ENCODE measurements around the gene DHRS1. TPM values are rescaled to one million over a fixed set of nuclear protein-coding genes. Genes with fewer than 3 reads are reported as not detected.
A peak's percentile ranks its signal among the peaks of the same experiment; 100 is the strongest.

DHRS1 gene
- polyA plus RNA-seq, 3 donors = 31.4 to 61.9 (median 37.9) TPM

DNA sequence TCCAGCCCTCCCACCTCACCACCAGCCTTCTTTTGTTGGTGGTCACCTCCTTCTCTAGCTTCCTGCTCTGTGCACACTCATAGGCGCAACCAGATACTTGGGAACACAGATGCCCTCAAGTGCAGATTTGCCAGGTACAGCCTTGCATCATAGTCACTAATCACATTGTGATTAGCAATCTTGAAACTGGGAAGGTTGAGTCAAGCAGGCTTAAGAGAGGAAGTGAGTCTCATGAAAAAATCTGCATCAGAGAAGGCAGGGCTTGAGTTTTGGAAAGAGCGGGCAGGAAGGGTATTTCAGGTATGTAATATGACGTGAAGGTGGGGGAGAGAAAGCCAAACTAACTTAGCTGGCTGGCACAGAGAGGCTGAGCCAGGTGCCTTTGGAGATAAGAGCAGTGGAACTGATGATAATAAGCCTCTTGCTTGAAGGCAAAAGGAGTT is 25.5 kb downstream of the DHRS1 start:
- DNase-seq (ENCODE audit: extremely low read depth in 1 of 11, low read depth in 9 of 11, low spot score in 4 of 11) = no peak

DNA sequence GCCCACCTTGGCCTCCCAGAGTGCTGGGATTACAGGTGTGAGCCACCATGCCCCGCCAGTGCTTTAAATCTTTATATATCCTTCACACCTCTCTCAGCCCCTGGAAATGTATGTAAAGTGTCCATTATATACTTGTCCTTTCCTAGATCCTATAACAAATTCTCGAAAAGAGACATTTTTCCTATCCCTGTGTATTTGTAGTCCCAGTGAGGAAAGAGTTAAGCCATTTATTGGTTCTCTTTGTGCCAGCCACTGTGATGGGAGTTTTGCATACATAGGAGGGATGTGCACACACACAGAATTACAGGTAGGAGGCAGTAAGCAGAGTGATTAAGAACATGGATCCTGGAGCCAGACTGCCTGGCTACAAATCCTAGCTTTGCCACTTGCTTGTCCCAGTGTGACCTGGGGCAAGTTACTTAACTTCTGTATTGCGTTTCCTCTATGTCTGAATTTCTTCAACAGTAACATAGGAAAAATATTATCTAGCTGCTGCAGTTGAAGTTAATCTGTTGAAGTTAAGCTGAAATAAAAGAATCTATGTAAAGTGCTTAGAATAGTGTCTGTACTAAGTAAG is 26.1 kb downstream of the DHRS1 start:
- DNase-seq (ENCODE audit: extremely low read depth in 1 of 11, low read depth in 9 of 11, low spot score in 4 of 11) = no peak

DNA sequence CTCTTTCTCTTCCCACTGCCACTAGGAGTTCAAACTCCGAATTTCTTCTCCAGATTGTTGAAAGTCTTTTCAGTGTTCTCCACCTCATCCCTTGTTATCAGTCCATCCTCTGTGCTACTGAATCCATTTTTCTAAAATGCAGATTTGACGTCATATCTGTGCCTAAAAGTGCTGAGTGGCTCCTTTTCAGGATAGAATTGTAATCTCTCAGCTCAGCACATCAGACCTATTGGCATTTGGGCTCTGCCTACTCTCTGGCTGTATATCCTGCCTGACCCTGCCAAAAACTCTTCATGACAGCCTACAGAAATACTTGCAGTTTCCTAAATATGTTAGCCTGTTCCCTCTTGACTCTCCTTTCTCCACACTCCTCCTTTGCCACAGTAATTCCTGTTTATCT is 27.1 kb downstream of the DHRS1 start:
- no peak for DNase-seq (ENCODE audit: extremely low read depth in 1 of 11, low read depth in 9 of 11, low spot score in 4 of 11)

DNA sequence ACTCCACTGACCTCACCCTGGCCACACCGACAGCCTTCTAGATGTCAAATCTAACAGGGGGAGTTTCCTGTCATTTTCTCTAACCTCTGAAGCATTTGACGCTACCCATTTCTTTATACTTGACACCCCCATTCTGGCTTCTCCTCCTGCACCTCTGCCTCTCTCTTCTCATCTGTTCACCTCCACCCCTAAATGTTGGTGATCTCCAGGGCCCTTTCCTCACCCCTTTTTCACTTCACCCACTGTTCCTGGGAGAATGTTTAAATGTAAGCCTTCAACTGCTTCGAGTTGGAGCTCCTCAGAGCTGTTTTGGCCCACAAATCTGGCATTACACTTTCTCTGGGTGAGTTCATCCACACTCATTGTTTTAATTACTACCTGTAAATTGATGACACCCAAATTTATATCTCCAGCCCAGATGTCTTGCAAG is 27.7 kb downstream of the DHRS1 start:
- no peak for DNase-seq (ENCODE audit: extremely low read depth in 1 of 11, low read depth in 9 of 11, low spot score in 4 of 11)

DNA sequence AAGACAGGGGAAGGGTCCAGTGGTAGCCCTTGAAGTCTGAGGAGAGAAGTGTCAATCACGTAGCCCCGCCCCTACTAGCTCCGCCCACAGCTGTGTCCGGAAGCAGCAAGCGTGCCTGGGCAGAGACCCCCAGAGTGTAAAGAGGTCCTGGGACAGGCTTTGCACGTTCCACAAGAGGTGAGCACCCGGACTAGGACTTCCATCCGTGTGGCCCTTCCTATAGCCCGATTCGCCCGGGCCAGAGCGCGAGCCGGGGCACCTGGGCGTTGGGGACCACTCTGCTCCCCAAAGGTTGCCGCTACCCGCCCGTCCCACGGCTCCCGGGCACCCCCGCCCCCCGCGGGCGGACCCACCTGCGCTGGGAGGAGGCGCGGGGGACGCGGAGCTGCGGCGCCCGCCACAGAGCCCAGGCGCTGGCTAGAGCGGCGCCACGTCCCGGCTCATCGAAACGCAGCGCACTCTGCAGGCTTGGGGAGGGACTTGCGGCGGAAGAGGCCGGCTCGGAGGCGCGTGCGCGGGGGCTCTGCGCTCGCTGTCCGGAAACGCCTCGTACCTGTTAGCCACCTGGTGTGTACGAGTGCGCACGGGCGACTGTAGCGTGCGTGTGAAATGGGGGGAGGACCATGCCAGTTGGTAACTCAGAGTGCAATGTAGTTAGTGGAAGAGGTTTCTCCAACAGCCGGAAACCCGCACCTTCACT is 28.3 kb downstream of the DHRS1 start, which contains the start of gene RABGGTA:
Gene RABGGTA (minus strand): TSS at position 464 of the 700 bp plus-strand sequence. CDS start 482 bp downstream, outside the sequence.
- DNase-seq (ENCODE audit: extremely low read depth in 1 of 11, low read depth in 9 of 11, low spot score in 4 of 11) = peak; percentile 70 to 89 (median 86)

DNA sequence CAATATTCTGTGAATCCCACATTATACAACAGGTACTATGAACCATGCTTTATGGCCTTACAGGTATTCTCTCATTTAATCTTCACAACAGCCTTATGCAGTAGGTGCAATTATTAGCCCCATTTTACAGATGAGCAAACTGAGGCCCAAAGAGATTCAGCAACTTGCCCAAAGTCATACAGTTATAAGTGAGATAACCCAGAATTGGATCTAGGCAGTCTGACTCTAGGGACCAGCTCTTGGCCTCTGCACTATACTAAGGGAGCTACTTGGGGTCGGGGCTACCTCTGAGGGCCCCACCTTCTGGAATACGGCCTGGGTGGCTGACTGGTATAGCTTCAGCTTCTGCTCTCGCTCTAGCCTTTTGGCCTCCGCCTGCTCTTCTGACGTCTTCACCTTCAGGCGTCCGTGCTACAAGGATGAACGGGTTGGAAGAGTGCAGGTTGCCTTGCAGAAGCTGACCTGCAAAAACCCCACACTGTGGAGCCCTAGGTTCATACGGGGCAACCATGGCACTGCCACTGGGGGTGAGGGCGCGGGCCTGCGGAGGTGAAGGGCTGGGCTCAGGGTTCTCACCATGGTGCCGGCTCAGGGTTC is 28.9 kb downstream of the DHRS1 start:
- DNase-seq (ENCODE audit: extremely low read depth in 1 of 11, low read depth in 9 of 11, low spot score in 4 of 11) = peak in 2 of 11 donors; percentile 5 to 11

DNA sequence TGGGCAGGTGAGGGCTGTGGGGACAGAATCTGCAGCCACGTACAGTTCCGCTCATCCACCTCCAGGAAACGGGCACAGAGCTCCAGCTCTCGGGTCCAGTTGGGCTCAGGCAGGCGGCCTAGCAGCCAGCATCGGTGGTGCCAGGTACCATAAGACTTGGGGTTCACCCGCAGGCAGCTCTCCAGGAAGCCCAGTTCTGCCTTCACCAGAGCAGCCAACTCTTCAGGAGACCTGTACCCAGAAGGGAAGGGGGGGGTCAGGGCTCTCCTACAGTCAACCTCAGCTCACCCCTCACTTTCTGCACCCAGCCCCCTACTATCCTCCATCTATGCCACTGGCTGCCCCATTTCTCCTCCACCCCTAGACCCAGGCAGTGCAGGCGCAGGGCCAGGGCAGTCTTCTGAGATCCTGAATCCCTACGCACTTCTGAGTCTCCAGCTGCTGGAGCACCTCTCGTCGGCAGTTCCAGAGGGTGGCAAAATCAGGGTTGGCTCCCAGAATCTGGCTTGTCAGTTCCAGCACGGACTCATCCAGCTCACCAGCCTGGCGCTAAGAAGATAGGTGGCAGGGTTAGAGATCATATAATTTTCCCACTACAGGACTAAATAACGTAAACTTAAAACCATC is 29.6 kb downstream of the DHRS1 start:
- DNase-seq (ENCODE audit: extremely low read depth in 1 of 11, low read depth in 9 of 11, low spot score in 4 of 11) = no peak

DNA sequence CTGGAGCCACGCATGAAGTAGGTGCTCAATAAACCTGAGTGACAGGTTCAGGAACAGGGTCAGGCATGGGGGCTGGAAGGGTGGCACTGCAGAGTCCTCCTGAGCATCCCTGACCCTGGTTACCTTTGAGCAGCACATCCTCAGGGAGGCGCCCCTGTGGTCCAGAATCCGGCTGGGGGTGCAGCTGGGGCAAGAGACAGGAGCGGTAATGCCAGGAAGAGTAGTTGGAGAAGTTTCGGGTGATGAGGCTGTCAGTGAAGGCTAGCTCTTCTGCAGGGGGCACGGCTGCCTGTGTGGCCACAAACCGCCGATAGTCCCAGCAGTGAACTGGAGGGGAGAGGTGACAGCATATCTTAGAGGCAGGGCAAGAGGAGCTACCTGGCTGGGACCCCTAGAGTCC is 30.2 kb downstream of the DHRS1 start:
- no peak for DNase-seq (ENCODE audit: extremely low read depth in 1 of 11, low read depth in 9 of 11, low spot score in 4 of 11)

DNA sequence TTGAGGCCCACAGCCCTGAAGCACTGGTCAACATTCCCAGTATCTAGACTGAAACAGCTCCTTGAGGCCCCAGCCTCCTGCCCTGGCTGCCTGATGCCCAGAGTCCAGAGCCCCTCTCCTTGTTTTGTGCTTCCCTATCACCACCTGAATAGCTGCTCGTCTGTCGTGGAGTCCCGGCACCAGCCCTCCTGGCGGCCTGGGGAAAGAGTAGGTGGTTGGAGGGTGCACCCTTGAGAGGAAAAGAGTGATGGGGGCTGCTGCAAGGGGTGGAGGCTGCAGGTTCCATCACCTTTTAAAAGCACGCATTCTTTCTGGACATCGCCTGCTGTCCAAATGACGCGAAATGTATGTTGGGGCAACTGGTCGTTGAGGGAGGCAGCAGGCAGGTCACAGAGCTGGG is 31.4 kb downstream of the DHRS1 start:
- DNase-seq (ENCODE audit: extremely low read depth in 1 of 11, low read depth in 9 of 11, low spot score in 4 of 11) = no peak

DNA sequence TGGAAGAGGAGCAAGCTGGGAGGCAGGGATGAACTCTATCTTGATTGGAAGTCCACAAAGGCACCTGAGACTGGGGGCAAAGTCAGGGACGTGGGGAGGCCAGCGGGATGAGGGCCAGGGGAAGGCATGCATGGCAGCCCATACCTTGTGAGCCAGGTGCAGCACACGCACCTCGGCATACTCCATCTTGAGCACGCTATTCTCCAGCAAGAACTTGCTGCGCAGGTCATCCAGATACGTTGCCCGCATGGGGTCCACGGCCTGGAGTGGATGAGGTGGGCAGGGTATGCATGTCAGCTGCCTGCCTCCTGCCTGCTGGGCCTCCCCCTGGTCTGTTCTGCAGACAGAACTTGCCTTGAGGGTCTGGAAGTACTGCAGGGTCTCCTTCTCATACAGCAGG is 32.1 kb downstream of the DHRS1 start:
- no peak for DNase-seq (ENCODE audit: extremely low read depth in 1 of 11, low read depth in 9 of 11, low spot score in 4 of 11)

DNA sequence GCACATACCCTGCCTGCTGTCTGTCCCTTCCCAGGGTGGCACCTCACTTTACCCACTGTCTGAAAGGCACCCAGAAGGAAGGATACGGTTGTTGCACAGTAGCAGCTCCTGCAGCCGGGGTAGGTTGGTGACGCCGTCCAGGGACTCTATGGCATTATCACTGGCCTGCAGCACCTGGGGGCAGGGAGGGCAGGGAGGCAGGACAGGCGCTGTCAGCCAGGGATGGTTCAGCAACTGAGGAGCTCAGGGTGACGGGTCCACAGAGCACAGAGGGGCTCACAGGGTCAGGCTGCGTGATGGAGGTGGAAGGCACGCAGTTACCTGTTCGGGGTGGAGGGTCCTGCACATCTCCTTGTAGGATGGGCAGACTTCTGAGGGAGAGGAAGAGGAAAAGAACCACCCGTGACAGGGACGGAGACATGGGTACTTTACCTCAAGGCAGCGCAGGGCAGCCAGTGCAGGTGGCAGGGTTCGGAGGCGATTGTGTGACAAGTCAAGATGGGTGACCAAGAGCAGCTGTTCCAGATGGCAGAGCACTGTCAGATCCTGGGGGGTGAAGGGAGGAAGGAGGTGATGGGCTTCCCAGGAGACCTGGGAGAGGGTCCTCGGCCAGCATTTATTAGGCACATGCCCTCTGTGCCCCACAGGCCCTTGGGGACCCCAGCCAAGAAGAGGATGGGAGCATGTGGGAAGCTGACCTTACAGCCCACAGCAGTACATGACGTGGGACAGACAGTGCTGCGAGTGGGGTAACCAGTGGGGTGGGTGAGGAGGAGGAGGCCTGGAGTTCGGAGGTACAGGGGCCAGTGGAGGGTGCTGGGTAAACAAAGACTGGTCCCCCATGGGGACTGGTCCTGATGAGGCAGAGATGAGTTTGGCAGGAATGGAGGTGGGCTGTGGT is 33.0 kb downstream of the DHRS1 start:
- DNase-seq (ENCODE audit: extremely low read depth in 1 of 11, low read depth in 9 of 11, low spot score in 4 of 11) = no peak

DNA sequence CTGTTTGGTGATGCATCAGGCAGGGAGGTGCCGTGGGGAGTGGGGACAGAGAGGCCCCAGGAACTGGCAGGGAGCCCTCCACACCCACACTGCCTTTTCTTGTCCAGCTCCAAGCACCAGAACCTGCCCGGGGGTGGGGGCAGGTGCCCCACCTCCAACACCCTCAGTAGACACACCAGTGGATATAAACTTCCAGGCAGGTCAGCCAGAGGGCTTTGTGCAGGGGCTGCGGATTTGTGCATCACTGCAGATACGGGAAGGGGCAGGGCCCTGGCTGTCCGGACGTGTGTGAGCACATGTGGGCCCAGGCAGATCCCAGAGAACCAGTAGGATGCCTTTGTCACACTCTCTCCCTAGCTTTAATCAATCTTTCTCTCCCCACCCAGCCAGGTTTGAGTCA is 35.3 kb downstream of the DHRS1 start:
- DNase-seq (ENCODE audit: extremely low read depth in 1 of 11, low read depth in 9 of 11, low spot score in 4 of 11) = no peak

DNA sequence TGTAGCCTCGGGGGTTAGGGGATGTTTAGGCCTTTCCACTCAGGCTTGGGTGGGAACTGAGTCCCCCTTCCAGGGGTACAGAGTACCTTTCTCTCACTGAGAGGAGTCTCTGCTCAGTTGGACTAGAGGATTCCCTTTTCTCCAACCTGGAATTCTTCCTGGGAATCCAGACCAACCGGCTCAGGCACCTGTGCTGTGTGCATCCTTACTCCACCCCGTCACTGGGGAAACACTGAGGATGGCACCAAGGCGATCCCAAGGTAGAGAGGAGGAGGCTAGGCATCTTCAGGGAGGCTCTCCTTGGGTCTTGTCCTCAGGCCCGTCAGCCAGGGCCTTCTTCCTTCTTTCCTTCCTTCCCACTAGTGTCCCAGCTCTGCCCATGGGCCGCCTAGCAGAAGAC is 35.7 kb downstream of the DHRS1 start:
- DNase-seq (ENCODE audit: extremely low read depth in 1 of 11, low read depth in 9 of 11, low spot score in 4 of 11) = no peak

DNA sequence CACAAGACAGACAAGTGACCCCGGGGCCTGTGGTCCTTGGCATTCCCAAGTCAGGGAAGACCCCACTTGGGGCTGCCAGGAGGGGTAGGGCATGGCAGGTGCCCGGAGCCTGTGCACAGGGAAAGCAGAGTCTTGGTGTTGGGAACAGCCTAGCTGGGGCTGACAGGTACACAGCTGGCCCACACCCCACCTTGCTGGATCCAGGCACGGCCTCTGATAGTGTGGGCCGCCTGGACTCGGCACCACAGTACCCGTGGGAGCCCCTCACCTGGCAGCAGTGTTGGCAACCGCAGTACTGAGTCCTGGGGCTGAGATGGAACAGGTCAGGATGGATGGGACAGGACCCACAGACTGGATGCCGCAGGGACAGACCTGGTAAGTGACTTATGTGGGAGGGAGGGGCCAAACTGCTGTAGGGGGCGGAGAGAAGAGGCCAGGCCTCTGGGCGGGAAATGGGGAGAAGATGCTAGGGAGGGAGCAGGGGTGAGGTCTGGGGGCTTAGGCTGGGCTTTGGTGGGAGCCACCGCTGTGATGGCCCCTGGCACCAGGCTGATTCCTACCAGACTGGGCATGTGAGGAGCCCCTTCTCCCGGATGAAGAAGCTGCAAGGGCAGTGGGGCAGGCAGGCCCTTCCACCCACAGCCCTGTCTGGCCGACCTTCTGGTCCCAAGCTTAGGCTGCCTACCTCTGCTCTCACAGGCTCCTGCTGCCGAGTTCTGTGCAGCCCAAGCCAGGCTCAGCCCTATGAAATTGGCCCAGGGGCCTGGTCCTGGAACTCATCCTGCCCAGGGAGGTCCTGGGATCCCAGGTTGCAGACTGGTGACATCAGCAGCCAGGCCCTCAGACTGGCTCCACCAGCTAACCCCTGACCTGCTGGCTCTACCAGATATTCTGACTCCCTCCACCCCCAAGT is 36.5 kb downstream of the DHRS1 start, which contains the start of gene TGM1:
Gene TGM1 (minus strand): TSS at position 357 of the 913 bp plus-strand sequence. CDS start 825 bp downstream, outside the sequence.
- no peak for DNase-seq (ENCODE audit: extremely low read depth in 1 of 11, low read depth in 9 of 11, low spot score in 4 of 11)

DNA sequence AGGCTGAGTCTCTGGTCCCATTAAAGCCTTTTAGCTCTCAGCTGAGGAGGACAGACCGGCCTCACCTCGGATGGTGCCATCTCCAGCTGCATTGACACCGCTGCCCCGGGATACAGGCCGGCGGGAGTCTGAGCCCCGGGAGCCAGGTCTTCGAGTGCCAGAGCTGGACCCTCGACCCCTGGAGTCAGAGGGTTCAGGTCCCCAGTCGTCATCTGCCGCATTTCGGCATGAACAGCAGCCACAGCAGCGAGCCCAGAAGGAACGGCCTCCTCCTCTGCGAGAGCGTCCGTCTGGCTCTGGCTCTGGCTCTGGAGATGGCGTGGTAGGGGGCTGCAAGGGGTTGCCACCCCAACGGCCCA is 37.6 kb downstream of the DHRS1 start:
- DNase-seq (ENCODE audit: extremely low read depth in 1 of 11, low read depth in 9 of 11, low spot score in 4 of 11) = no peak

DNA sequence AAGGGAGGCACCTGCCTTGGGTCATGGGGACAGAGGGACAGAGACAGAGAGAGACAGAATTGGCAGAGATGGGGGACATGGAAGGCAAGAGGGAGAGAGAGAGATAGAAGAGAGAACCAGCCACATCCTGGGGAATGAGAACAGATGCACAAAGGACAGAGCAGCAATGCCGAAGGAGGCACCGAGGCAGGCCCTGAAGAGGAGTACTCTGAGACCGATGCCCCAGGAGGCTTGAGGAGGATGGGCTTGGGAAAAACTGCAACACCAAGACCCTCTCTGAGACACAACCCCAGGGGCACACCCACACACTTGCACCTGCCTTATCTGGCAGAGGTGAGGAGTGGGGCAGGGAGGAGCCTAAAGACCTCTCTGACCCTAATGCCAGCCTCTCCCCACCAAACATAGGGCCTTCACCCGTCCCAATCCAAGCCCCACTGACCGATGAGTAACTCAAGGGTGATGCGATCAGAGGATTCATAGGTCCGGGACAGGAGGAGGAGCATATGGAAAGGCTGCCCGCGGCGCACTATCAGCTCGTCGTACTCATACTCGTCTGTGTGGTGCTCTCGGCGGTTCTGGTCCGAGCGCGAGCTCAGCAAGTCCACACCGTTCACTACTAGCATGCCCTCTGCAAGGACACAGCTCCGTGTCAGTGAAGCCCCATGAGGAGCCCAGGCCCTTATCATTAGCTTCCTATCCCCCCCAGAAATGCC is 38.2 kb downstream of the DHRS1 start:
- DNase-seq (ENCODE audit: extremely low read depth in 1 of 11, low read depth in 9 of 11, low spot score in 4 of 11) = no peak

DNA sequence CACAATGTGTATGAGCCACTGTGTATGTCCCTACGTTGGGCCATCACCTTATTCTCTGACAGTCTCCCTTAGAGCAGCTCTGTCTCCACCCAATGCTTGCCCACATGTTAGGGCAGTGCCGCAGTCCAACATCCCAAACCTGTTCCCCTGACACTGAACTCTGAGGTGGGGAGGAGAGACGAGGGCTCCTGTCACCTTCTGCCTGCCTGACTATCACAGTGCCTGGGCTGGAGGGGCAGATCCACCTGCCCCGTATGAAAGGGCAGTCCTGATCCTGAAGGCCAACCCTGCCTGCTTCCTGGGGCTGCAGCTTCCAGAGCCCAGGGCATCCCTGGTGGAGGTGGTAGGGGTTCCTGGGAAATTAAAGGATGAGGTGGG is 38.8 kb downstream of the DHRS1 start:
- DNase-seq (ENCODE audit: extremely low read depth in 1 of 11, low read depth in 9 of 11, low spot score in 4 of 11) = no peak

Measured in renal cortex interstitium (tissue), 11 donors.